ENCODE measurements around the gene NOTCH2.

Gene NOTCH2

DNA sequence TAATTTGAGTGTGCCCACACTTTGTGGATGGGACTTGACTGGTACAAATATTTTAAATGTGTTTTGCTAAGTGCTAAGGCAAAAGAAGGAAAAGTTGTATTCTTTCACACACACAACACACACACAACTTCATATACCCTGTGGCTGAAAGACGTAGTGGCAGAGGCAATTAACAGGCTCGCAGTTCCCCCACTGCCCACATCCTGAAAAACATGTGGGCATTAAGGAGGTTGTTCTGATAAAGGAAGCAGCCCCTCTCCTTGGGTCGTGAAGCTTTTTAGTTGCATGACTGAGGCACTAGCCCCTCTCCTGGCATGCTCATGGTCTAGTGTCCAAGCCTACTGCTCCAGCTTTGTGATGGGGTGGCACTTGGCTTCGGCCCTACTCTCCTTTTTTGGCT, 158.8 kb downstream of the NOTCH2 start:
- no peak for TF ChIP-seq JUND (IDR thresholded peaks at IDR 0.05; ENCODE audit: low read depth)
- no peak for DNase-seq (ENCODE audit: low read depth in 1 of 2, low spot score in 1 of 2)
- in situ Hi-C loops (cut with HindIII; ENCODE audit: low pct_unique_long_range_greater_than_20kb, low sequenced_read_pairs): no loop called here

DNA sequence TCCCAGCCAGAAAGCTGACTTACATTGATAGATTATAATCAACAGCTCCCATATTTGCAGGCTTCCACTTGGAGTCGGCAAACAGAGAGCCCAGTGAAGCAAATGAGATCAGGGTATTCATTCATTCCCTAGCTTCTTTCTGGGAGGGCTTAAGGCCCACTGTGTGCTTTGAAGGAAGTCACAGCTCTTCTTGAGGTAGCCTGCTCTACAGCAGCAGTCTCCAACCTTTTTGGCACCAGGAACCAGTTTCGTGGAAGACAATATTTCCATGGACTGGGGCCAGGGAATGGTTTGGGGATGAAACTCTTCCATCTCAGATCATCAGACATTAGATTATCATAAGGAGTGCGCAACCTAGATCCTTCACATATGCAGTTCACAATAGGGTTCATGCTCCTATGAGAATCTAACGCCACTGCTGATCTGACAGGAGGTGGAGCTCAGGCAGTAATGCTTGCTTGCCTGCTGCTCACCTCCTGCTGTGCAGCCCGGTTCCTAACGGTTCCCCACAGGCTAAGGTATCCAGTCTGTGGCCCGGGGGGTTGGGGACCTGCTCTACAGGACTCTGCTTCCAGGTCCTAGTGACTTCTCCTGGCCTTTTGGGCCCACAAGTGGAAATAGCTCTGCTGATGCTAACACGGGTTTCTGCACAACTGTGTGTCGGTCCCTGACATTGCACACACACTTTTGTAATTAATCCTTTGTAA, 159.4 kb downstream of the NOTCH2 start:
- no peak for DNase-seq (ENCODE audit: low read depth in 1 of 2, low spot score in 1 of 2)
- in situ Hi-C loops (cut with HindIII; ENCODE audit: low pct_unique_long_range_greater_than_20kb, low sequenced_read_pairs): no loop called here
- TF ChIP-seq JUND (IDR thresholded peaks at IDR 0.05; ENCODE audit: low read depth): no peak

DNA sequence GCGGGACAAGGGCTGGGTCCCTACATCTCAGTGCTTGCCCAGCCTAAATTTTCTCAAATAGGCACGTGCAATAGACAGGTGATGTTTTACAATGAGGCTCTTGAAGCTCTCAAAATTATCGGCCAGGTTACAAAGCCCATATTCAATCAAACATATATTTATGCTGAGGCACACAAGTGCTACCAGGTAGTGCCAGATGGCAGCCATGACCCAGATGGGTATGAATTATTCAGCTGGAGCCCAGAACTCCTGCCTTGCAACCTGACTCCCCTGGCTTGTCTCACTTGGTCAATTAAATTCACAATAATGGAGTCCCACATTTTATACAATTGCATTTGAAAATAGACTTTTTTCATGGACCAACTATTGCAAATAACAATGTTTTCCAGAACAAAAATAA, 160.8 kb downstream of the NOTCH2 start:
- no peak for DNase-seq (ENCODE audit: low read depth in 1 of 2, low spot score in 1 of 2)
- TF ChIP-seq JUND (IDR thresholded peaks at IDR 0.05; ENCODE audit: low read depth): no peak
- in situ Hi-C loops (cut with HindIII; ENCODE audit: low pct_unique_long_range_greater_than_20kb, low sequenced_read_pairs): no loop called here

DNA sequence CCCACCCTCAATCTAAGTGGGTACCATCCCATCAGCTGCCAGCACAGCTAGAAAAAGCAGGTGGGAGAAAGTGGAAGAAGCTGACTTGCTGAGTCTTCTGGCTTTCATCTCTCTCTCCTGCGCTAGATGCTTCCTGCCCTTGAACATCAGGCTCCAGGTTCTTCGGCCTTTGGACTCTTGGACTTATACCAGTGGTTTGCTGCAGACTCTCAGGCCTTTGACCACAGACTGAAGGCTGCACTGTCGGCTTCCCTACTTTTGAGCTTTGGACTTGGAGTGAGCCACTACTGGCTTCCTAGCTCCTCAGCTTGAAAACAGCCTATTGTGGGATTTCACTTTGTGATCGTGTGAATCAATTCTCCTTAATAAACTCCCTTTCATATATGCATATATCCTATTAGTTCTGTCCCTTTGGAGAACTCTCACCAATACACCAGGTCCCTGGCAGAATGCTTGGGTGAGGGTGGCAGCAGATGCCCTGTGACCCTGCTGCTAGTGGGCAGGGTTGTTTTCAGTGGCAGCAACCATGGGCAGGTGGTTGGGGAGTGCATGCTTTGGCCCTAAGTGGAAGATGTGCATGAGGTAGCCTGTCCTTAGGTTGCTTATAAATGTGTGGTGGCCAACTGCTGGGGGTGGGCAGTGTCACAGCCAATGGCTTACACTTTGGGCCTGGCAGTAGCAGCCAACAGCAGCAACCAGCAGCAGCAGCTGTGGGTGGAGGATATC, 162.4 kb downstream of the NOTCH2 start:
- DNase-seq (ENCODE audit: low read depth in 1 of 2, low spot score in 1 of 2): no peak
- no peak for TF ChIP-seq JUND (IDR thresholded peaks at IDR 0.05; ENCODE audit: low read depth)
- in situ Hi-C loops (cut with HindIII; ENCODE audit: low pct_unique_long_range_greater_than_20kb, low sequenced_read_pairs): no loop called here

DNA sequence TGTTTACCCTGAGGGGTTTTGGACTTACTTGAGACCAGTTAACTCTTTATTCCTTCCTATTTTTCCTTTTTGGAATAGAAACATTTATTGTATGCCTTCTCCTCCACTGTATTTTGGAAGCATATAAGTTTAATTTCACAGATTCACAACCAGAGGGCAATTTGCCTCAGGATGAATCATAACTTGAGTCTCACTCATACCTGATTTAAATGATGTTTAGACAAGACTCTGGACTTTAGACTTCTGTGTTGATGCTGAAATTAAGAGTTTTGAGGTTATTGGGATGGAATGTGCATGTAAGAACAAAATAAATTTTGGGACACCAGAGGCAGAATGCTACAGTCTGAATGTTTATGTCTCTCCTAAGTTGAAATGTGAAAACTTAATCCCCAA, 166.0 kb downstream of the NOTCH2 start:
- in situ Hi-C loops (cut with HindIII; ENCODE audit: low pct_unique_long_range_greater_than_20kb, low sequenced_read_pairs): no loop called here
- TF ChIP-seq JUND (IDR thresholded peaks at IDR 0.05; ENCODE audit: low read depth): no peak
- no peak for DNase-seq (ENCODE audit: low read depth in 1 of 2, low spot score in 1 of 2)

DNA sequence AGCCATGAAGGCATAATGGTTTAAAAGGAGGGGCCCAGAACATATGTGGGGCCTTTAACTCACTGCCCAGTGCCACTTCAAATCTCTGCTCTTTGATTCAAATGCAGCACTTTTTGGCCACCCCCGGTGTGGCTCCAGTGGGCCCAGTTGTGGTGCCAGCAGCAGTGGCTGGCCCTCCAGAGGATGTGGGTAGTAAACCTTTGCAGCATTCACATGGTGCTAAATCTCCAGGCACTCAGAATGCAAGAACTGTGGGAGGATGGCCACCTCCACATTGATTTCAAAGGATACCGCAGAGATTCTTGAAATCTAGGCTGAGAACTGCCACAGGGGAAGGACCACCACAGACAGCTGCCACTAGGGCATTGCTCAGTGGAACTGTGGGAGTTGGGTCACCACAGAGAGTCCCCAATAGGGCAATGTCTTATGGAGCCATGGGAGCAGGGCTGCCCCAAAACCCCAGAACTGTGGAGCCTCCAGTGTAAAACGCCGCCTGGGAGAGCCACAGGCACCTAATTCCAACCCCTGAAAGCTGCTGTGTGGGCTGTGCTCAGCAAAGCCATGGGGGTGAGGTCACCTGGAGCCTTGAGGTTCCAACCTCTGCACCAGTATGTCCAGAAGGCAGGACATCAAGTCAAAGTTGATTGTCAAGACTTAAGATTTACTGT, 166.6 kb downstream of the NOTCH2 start:
- in situ Hi-C loops (cut with HindIII; ENCODE audit: low pct_unique_long_range_greater_than_20kb, low sequenced_read_pairs): no loop called here
- no peak for TF ChIP-seq JUND (IDR thresholded peaks at IDR 0.05; ENCODE audit: low read depth)
- DNase-seq (ENCODE audit: low read depth in 1 of 2, low spot score in 1 of 2): no peak

DNA sequence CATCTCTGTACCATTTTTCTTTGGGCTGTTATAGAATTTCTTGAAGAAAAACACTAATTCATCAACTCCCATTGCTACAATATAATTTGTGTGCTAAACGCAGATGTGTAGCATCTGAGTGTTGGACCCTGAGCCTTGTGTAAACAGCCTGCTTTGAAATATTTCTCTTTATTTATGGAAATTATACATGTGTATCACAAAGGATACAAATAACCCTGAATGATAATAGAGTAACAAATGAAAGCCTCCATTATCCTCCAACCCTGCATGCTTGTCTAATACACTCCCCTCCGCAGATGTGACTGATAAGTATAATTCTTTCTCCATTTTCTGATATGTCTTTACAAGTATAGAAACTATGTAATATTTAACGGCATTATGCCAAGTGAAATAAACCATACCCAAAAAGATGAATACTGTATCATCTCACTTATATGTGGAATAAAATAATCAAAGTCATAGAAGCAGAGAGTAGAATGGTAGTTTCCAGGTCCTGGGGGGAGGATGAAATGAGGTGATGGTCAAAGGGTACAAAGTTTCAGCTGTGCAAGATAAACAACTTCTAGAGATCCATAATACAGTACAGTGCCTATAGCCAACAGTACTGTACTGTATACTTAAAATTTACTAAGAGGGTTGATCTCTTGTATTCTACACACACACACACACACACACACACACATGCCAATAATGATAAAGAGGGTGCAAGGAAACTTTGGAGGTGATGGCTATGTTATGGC, 170.3 kb downstream of the NOTCH2 start:
- TF ChIP-seq JUND (IDR thresholded peaks at IDR 0.05; ENCODE audit: low read depth): no peak
- in situ Hi-C loops (cut with HindIII; ENCODE audit: low pct_unique_long_range_greater_than_20kb, low sequenced_read_pairs): no loop called here
- DNase-seq (ENCODE audit: low read depth in 1 of 2, low spot score in 1 of 2): no peak

DNA sequence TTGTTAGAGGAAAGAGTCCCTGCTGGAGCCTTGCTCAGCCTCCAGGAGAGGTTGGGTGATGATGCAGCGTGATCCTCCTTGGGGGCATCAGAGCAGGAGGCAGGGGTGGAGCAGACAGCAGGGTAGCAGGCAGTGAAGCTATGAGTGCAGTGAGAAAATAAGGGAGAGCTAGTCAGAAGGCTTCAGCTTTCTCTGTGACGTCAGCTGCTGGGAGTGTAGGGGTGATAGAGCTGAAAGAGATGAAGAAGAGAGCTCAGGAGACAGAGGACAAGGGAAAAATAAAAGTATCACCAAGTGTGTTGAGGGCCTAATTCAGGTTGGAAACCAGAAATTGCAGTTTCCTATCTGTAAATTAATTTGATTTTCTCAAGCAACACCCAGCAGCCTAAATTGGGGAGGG, 170.9 kb downstream of the NOTCH2 start:
- TF ChIP-seq JUND (IDR thresholded peaks at IDR 0.05; ENCODE audit: low read depth): no peak
- in situ Hi-C loops (cut with HindIII; ENCODE audit: low pct_unique_long_range_greater_than_20kb, low sequenced_read_pairs): no loop called here
- DNase-seq (ENCODE audit: low read depth in 1 of 2, low spot score in 1 of 2): no peak

DNA sequence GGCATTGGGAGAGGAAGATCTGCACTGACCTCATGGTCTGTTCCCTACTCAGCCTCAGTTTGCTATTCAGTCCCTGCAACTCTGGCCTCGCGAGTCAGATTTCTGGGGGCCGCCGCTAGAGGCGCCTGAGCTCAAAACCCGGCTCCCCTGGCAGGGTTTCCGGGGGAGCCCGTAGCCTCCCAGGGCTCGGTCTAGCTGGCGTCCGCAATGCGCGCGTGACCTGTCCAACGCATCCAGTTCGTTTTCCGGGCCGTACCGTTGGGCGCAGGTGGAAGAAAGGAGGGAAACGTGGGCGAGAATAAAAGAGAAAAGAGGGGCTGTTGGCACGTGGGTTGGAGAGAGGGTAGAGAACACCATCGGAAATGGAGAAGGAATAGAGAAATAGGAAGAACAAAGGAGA, 173.2 kb downstream of the NOTCH2 start, which contains the start of gene ADAM30:
Gene ADAM30, minus strand, starts transcription at position 213 of the 400 bp plus-strand sequence. Its CDS starts 179 bp downstream, at position 34.
- in situ Hi-C loops (cut with HindIII; ENCODE audit: low pct_unique_long_range_greater_than_20kb, low sequenced_read_pairs): no loop called here
- no peak for DNase-seq (ENCODE audit: low read depth in 1 of 2, low spot score in 1 of 2)
- TF ChIP-seq JUND (IDR thresholded peaks at IDR 0.05; ENCODE audit: low read depth): no peak

DNA sequence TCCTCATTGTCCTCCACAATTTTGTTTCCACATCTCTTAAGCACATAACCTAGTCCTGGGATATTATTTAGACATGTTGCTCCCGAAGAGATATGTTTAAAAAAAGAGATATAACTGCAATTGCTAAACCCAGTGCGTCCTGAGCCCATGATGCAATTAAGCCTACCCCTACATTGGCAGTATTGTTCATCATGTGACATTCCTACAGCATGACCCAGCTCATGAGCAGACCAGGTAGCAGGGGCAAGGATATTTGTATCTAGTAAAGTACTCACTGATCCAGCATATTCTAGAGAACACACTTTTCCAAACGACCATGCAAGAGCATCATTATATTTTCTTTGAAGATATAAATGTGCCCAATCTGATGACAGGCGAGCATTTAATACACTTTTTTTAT, 174.4 kb downstream of the NOTCH2 start:
- in situ Hi-C loops (cut with HindIII; ENCODE audit: low pct_unique_long_range_greater_than_20kb, low sequenced_read_pairs): no loop called here
- TF ChIP-seq JUND (IDR thresholded peaks at IDR 0.05; ENCODE audit: low read depth): no peak
- no peak for DNase-seq (ENCODE audit: low read depth in 1 of 2, low spot score in 1 of 2)

DNA sequence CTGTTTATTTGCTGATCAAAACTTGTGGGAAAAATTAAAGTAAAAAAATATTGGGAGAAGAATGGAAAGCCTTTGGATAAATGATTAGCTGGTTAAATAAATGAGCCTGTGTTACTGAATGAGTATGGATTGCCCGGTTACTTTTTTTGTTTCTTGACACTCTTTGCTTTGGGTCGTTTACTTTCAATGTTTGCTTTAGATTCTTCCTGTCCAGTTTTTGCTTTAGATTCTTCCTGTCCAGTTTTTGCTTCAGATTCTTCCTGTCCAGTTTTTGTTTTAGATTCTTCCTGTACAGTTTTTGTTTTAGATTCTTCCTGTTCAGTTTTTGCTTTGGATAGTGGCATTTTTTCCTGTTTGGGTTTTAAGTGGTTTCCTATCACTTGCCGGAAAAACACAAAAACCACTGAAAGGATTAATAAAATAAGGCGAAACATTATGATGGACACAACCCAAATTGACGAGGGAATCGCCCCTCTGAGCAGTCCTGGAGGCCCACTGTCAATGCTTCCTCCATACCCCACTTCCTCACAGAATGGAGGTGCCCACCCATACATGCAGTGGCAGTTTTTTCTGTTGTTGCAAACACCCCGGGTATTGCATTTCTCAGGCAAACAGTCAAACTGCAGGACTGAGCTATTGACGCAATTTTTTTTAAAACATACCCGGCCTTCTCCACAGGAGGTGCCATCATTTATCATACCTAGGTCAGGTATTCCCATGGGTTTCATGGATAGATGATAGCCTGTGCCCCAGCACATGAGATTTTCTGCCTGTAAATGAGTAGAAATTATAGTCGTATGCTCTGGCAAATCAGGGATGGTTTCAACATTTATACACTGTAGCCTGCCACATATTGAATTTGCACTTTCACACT, 175.4 kb downstream of the NOTCH2 start:
- in situ Hi-C loops (cut with HindIII; ENCODE audit: low pct_unique_long_range_greater_than_20kb, low sequenced_read_pairs): no loop called here
- TF ChIP-seq JUND (IDR thresholded peaks at IDR 0.05; ENCODE audit: low read depth): no peak
- DNase-seq (ENCODE audit: low read depth in 1 of 2, low spot score in 1 of 2): peak in 1 of 2 experiments; percentile 22

Measured in T47D (cell line).